Hepatocyte (in vitro differentiated cells): ENCODE results near the gene MST1R.

Experiments
- CTCF ChIP-seq: fragments of 200-600 bp; sonication (generic); IDR thresholded peaks from 2 replicates; pipeline ENCODE4 v1.5.1; 2016; ENCODE audit warnings: antibody characterized with exemption, mild to moderate bottlenecking; ENCODE audit not compliant: poor library complexity
- EZH2phosphoT487 ChIP-seq: fragments of 200-600 bp; sonication (generic); IDR thresholded peaks from one replicate; pipeline ENCODE4 v1.6.1; 2018; ENCODE audit warnings: antibody characterized with exemption, mild to moderate bottlenecking, low read depth, moderate library complexity; ENCODE audit not compliant: unreplicated experiment, severe bottlenecking

GRCh38 chr3:49856181-49857005, 47.3 kb downstream of the MST1R start, which contains the start of gene TRAIP:
- TF ChIP-seq EZH2phosphoT487 (no peak), CTCF (no peak)
